ENCODE data around the gene ADAMTS1.

ADAMTS1 gene

GRCh38 chr21:26811482-26811881 is 33.7 kb downstream of the ADAMTS1 start:
- no peak for DNase-seq

GRCh38 chr21:26810676-26811415 is 34.4 kb downstream of the ADAMTS1 start:
- no peak for DNase-seq

GRCh38 chr21:26810266-26810665 is 34.9 kb downstream of the ADAMTS1 start:
- no peak for DNase-seq

GRCh38 chr21:26809745-26810144 is 35.5 kb downstream of the ADAMTS1 start:
- no peak for DNase-seq

GRCh38 chr21:26806801-26807295 is 38.4 kb downstream of the ADAMTS1 start:
- no peak for DNase-seq

DNA sequence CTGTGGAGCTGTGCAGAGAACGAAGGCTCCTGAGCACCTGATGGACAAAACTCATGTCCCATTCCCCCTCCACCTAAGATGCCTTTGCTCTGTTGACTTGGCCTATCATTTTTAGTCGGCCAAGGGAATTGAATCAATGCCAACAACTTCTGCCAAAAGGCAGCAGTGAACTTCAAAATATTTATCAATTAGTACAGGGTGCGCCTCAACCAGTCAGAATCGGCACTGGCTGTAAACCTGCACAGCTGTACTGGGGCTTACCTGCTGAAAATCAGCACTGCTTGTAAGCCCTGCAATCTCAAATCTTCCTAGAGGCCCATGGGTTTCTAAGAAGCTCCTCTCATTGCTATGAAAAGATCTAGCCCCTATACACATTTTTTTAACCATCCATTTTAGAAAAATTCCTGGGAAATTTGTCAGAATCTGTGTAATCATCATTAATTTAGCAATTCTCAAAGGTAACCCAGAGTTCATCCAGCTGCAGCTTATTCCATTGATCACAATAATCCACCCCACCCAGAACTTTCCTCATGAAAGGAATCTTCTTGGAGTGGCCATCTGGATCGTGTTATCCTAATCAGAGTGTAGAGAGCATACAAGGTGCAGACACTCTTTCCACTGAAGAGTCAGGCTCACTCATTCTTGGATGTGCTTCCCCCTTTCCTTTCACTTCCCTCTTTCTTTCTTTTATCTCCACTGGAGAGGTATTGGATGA is 40.2 kb downstream of the ADAMTS1 start:
- no peak for DNase-seq

DNA sequence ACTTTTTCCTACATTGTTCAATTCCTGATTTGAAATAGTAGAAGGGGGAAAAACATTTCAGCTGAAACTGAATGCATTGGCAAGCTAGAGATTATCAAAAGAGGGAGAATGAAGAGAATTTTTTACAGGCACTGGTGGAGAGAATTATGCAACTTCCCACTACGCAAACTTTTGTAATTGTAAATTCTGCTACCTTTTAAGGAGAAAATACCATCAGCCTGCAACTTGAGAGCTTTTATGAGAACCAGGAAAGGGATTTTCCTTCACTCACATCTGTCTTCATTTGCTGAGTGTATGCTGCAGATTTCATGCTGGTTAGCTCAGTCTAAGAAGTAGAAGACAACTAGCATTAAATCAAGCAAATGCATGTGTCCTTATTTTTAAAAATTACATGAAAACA is 43.7 kb downstream of the ADAMTS1 start:
- DNase-seq, result no peak

DNA sequence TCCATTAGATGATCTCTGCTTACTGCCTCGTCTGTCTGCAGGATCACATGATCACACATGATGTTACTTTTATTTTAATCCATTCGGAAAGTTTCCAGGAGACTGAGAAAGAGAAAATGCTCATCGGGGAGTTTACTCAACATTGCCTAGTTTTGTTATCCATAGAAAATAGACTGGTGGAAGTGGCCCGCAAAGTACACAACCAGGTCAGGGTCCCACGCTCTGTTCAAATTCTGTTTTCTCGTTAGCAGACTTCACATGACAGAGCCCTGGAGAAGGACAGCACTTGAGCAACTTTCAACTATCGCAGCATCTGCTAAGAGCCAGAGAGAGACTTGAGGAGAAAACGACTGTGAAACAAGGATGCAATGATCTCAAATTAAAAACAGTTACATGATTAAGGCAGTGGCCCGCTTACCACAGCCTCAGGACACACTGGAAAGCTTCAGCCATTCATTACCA is 44.2 kb downstream of the ADAMTS1 start:
- DNase-seq, result no peak

DNA sequence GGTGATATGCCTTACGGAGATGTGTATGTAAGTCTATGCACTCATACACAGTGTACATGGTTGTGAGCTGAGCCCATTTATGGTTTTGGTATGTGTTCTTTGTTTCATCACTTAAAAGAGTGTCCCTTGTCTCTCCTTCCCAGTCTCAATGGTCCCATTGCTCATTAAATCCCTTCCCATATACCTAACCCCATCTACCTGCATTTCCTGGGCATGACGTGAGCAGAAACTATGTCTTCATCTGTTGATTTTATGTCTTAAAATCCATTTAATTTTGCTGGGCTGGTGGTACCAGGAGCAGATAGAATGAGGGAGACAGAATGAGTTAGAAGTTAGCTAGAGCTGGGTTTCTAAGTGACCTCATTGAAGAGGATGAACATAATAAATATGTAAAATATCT is 44.8 kb downstream of the ADAMTS1 start:
- DNase-seq, result no peak

- no peak for DNase-seq
Observed at GRCh38 chr21:26800001-26800400, 45.2 kb downstream of the ADAMTS1 start.

DNA sequence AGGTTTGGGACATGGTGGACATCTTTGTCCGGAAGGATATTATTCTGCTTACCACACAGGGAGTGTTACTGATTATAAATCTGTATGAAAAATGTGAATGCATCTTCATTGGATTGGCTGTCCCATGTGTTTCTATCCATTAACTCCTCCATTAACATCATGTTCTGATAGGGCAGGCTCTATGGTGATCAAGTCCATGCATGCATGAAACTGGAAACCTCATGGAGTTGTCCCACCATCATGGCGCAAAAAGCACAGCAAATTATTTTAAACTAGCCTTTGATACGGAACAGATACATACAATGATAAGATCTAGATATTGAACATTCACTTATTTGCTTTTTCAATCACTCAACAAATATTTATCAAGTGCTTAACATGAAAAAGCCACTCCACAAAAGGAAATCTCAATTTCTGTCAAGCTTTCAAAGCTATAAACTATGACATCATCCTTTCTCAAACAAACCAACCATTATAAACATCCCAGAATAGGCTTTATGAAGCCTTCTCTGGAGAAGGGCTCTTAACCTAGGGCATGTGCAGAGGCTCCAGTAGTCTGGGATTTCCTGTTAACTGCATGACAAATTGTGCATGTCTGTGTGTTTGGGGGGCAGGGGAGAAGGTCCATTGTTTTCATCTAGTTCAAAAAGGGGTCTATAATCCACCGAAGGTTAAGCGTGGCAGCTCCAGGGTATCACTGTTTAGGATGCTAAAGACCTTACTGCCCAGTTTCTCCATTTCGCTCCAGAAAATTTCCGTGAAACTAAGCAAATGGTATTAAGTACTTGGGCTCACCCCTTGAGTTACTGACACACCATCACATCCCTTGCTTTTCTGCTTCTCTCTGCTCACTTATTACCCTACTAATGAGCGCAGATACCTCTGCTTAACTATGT is 46.1 kb downstream of the ADAMTS1 start:
- no peak for DNase-seq

DNA sequence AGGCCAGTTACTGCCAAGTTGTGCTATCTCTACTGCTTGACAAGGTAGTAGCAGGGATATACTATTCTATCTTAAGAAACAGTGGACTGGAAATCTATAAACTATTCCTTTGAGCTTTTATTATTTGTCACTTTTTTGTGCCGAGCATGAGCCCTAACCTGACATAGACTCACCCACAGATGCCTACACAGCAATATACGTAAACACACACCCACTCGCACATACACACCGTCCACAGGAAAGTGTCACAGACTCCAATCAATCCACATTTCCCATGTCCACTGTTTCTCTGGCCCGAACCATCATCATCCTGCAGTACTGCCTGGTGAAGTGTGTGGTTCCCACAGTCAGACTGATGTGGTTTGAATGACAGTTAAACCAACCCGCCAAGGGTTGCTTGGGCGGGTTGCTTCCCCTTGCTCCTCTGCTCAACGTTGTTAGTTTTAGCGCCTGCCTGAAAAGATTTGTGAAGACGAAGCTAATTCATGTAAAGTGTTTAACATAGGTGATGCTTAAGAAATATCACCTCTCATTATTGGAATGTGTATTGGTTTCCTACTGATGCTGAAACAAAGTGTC is 47.2 kb downstream of the ADAMTS1 start:
- no peak for DNase-seq

GRCh38 chr21:26795866-26796329 is 49.3 kb downstream of the ADAMTS1 start:
- DNase-seq, result no peak

DNA sequence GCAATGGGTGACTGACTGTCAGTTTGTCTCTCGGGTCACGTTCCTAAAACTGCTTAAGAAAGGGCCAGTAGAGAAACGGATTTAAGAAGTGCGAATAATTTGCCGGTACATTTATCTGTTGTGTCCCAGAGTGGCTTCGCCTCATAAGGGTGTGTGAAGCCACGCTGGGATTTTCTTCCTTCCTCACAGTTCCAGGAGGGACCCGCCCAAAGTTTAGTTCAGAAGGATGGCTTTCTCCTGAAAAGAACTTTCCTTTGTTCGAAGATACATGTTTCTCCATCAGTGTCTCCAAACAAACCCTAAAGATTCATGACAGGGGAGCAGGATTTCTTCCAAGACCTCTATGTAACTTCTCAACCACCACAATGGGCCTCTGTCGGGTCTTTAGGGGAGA is 49.8 kb downstream of the ADAMTS1 start:
- no peak for DNase-seq

DNA sequence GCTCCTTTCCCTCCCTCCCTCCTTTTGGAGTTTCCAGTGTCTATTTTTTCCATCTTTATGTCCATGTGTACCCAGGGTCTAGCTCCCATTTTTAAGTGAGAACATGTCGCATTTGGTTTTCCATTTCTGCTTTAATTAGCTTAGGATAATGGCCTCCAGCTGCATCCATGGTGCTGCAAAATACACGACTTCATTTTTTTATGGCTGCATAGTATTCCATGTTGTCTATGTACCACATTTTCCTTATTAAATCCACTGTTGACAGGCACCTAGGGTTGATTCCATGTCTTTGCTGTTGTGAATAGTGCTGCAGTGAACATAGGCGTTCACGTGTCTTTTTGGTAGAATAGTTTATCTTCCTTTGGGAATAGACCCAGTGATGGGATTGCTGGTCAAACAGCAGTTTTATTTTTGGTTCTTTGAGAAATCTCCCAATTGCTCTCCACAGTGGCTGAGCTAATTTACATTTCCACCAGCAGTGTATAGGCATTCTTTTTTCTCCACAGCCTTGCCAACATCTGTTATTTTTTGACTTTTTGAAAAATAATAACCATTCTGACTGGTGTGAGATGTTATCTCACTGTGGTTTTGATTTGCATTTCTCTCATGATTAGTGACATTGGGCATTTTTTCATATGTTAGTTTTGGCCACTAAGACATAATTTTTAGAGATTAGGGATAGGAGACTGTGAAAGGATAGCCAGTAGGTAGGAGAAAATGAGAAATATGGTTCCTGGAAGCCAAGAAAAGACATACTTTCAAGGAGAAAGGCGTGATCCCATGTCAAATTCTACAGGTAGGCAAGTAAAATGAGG is 50.4 kb downstream of the ADAMTS1 start:
- DNase-seq, result no peak

DNA sequence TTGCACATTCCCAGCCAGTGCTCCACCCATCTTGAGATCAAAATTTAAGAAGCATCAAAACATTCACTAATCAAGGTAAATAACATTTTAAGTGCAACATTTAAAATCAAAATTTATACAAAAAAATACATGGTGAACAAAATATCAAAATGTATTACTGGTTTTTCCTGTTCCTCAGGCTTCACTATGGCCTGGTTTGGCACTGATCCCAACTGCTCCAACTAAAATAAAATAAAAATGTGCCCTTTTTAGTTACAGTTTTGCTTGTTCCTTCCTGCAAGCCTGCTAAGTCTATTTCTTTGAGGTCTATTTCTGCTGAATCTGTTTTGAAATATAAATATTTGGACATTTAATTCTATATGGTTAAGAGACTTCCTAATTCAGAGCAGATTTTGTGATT is 54.9 kb downstream of the ADAMTS1 start:
- DNase-seq, result no peak

DNA sequence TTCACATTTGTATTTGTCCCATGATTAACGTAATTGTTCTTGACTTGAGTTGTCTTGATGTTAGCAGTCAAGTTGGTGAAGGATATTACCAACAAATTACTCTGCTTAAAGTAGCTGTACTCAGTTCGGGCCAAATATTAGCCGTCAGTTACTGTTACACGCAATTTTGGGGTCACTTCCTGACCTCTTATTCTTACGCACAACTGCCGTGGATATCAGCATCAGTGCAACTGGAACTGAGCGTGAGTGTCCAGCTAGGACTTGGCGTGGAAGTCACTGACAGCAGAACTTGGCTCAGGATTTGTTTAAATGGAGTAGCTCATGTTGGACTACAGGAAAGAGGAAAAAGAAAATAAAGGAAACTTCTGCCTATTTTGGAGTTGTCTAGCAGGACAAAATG is 56.4 kb downstream of the ADAMTS1 start:
- no peak for DNase-seq

Data from NCI-H1436 treated with DMSO at 0.1 percent for 48 hours (cell line).